Measurements from ENCODE around the gene RAB8B. TPM values are rescaled to one million over a fixed set of nuclear protein-coding genes. Genes with fewer than 3 reads are reported as not detected.
A peak's percentile ranks its signal among the peaks of the same experiment; 100 is the strongest.

RAB8B gene
- total RNA-seq, result 100 to 1,000 TPM; 115 to 150 TPM

GRCh38 chr15:63188926-63189871 lies at the start of gene RAB8B:
Gene RAB8B, plus strand, starts transcription at chr15:63189606. Its CDS starts 19 bp downstream, at chr15:63189625.
- peaks cover 4% of the 10 kb centered on the region for H3K27me3 Mint-ChIP-seq
- H3K4me1 Mint-ChIP-seq, result peaks cover 45% of the 10 kb centered on the region
- peak within 1 kb of the TSS; percentile 89 for H3K27ac Mint-ChIP-seq
- H3K36me3 Mint-ChIP-seq (ENCODE audit: low read depth), result peaks cover 24% of the 10 kb centered on the region
- POLR2A ChIA-PET, result no interaction called here
- CTCF ChIA-PET, result interaction anchor here (1.0 kb wide), 1 partner anchor 17 kb away, joined by 3 read pairs; no protein-coding TSS in a partner anchor
- peak; percentile 98 for DNase-seq
- H3K4me3 Mint-ChIP-seq, result peak within 1 kb of the TSS; percentile 96
- no peaks in the 10 kb centered on the region for H3K9me3 Mint-ChIP-seq

- Mint-ChIP-seq H3K36me3 (ENCODE audit: low read depth) (peaks cover 29% of the 10 kb centered on the region), H3K27me3 (no peaks in the 10 kb centered on the region), H3K4me1 (peaks cover 2% of the 10 kb centered on the region), H3K27ac (no peak overlapping the region), H3K4me3 (no peak overlapping the region), H3K9me3 (no peaks in the 10 kb centered on the region)
- DNase-seq, result no peak
- ChIA-PET POLR2A (no interaction called here), CTCF (no interaction called here)
Measured at GRCh38 chr15:63140936-63141335, 48.5 kb upstream of the RAB8B start.

GRCh38 chr15:63145426-63145825 lies 44.0 kb upstream of the RAB8B start:
- no peaks in the 10 kb centered on the region for H3K9me3 Mint-ChIP-seq
- H3K27ac Mint-ChIP-seq, result no peak overlapping the region
- no peak overlapping the region for H3K4me3 Mint-ChIP-seq
- ChIA-PET CTCF (no interaction called here), POLR2A (no interaction called here)
- no peak for DNase-seq
- no peaks in the 10 kb centered on the region for H3K4me1 Mint-ChIP-seq
- no peaks in the 10 kb centered on the region for H3K27me3 Mint-ChIP-seq
- H3K36me3 Mint-ChIP-seq (ENCODE audit: low read depth), result peaks cover 44% of the 10 kb centered on the region

DNA sequence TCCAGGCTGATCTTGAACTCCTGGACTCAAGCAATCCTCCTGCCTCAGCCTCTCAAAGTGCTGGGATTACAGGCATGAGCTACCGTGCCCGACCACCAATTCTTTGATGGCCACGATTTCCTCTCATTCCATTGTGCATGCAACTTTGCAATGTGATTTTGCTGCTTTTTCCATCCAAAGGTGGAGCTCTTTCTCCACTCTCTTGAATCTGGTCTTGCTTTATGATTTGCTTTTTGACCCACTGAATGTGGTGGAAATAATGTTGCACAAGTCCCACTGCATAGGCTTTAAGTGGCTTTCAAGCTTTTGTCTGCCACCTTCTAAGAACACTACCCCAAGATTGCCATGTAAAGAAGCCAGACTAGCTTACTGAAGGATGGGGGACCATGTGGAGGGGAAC lies 42.7 kb upstream of the RAB8B start:
- POLR2A ChIA-PET, result no interaction called here
- Mint-ChIP-seq H3K9me3 (peaks cover 2% of the 10 kb centered on the region), H3K4me3 (no peak overlapping the region), H3K27ac (no peak overlapping the region), H3K27me3 (no peaks in the 10 kb centered on the region), H3K4me1 (peaks cover 3% of the 10 kb centered on the region), H3K36me3 (ENCODE audit: low read depth) (peaks cover 45% of the 10 kb centered on the region)
- no peak for DNase-seq
- CTCF ChIA-PET, result interaction anchor here (1.0 to 2.7 kb wide), 4 partner anchors 9 to 28 kb away, joined by 3 to 7 read pairs (median 4); partner anchors contain the start of gene RPS27L

GRCh38 chr15:63151665-63152064 lies 37.7 kb upstream of the RAB8B start:
- Mint-ChIP-seq H3K9me3 (peaks cover 2% of the 10 kb centered on the region), H3K36me3 (ENCODE audit: low read depth) (peaks cover 51% of the 10 kb centered on the region), H3K27me3 (no peaks in the 10 kb centered on the region), H3K4me1 (peaks cover 29% of the 10 kb centered on the region), H3K4me3 (no peak overlapping the region), H3K27ac (no peak overlapping the region)
- no peak for DNase-seq
- ChIA-PET POLR2A (no interaction called here), CTCF (no interaction called here)

GRCh38 chr15:63155486-63155885 lies 33.9 kb upstream of the RAB8B start:
- Mint-ChIP-seq H3K27ac (no peak overlapping the region), H3K27me3 (no peaks in the 10 kb centered on the region), H3K4me3 (peak overlapping the region; percentile 95), H3K9me3 (peaks cover 4% of the 10 kb centered on the region), H3K4me1 (peaks cover 32% of the 10 kb centered on the region), H3K36me3 (ENCODE audit: low read depth) (peaks cover 40% of the 10 kb centered on the region)
- no peak for DNase-seq
- POLR2A ChIA-PET, result no interaction called here
- CTCF ChIA-PET, result interaction anchor here (0.7 to 2.2 kb wide), 2 partner anchors 11 to 29 kb away, joined by 3 to 6 read pairs; no protein-coding TSS in a partner anchor

GRCh38 chr15:63156086-63156710 lies 33.2 kb upstream of the RAB8B start:
- peaks cover 38% of the 10 kb centered on the region for H3K36me3 Mint-ChIP-seq (ENCODE audit: low read depth)
- peaks cover 32% of the 10 kb centered on the region for H3K4me1 Mint-ChIP-seq
- H3K4me3 Mint-ChIP-seq, result peak overlapping the region; percentile 95
- no peaks in the 10 kb centered on the region for H3K27me3 Mint-ChIP-seq
- POLR2A ChIA-PET, result interaction anchor here (1.3 kb wide), 1 partner anchor 36 kb away, joined by 7 read pairs; no protein-coding TSS in a partner anchor
- CTCF ChIA-PET, result interaction anchor here (0.7 to 2.2 kb wide), 3 partner anchors 10 to 36 kb away, joined by 3 to 6 read pairs (median 6); no protein-coding TSS in a partner anchor
- peak overlapping the region; percentile 98 for H3K27ac Mint-ChIP-seq
- DNase-seq, result no peak
- peaks cover 4% of the 10 kb centered on the region for H3K9me3 Mint-ChIP-seq

DNA sequence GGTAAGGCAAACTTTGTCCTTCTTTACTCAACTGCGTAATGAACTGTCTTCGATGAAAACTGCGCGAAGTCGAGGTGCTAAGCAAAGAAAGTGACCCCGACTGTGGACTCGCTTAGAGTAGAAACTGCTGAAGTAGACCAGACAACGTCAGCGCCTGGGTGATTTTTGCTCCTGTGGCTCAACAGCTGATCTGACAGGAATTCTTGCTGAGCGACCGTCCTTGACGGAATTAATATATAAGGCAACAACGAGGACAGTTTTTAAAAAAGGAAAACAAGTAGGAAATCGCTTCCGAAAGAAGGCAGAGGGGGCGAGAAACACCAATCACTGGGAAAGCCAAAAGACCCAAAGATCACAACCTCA lies 32.7 kb upstream of the RAB8B start:
- H3K27me3 Mint-ChIP-seq, result no peaks in the 10 kb centered on the region
- POLR2A ChIA-PET, result interaction anchor here (0.6 to 1.3 kb wide), 3 partner anchors 30 to 82 kb away, joined by 3 to 7 read pairs (median 5); no protein-coding TSS in a partner anchor

DNA sequence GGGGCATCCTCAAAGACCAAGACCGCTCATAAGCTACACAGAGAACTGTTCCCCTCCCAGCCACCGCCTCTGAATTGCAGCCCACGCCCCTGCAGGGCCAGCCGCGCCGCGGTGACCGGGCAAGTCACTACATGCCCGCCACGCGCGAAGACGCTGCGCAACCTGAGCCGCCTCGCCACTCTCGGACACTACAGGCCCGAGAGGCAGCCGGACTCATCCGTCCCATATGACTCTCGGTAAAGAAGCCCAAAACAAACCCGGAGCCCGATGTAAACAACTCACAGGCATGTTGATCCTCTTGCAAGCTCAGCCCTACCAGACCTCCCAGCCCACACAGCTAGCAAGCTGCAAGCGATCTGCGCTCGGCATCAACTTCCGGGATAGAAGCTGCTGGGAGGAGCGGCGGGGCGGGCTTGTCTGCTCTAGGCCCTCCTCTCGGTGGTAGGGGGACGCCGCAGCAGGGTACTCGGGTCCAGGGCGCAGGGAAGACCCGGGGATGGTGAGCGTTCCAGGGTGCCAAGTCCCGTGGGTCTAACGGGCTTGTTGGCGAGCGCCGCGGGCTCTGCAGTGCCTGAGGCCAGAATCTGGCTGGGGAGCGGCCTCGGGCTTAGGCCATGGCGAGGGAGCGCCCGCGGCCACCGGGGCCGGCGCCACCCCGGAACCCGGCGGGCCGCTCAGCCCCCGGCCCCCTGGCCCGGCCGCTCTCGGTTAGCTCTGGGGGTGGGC lies 32.1 kb upstream of the RAB8B start, which contains the start of gene RPS27L:
TSS of gene RPS27L (minus strand) at position 360 of the 726 bp plus-strand sequence. CDS start at position 288, 72 bp downstream.
- ChIA-PET POLR2A (interaction anchor here (0.6 to 1.3 kb wide), 3 partner anchors 29 to 82 kb away, joined by 3 to 7 read pairs (median 5); no protein-coding TSS in a partner anchor), CTCF (interaction anchor here (0.6 to 2.2 kb wide), 6 partner anchors 9 to 137 kb away, joined by 3 to 10 read pairs (median 5); no protein-coding TSS in a partner anchor)
- peak within 1 kb of the TSS; percentile 98 for H3K27ac Mint-ChIP-seq
- H3K27me3 Mint-ChIP-seq, result no peaks in the 10 kb centered on the region
- H3K4me1 Mint-ChIP-seq, result peaks cover 28% of the 10 kb centered on the region
- peak; percentile 94 for DNase-seq
- H3K36me3 Mint-ChIP-seq (ENCODE audit: low read depth), result peaks cover 31% of the 10 kb centered on the region
- H3K9me3 Mint-ChIP-seq, result peaks cover 3% of the 10 kb centered on the region
- H3K4me3 Mint-ChIP-seq, result peak within 1 kb of the TSS; percentile 95

More for the DNA sequence above, 32.7 kb upstream of the RAB8B start:
- CTCF ChIA-PET, result interaction anchor here (0.6 to 2.2 kb wide), 5 partner anchors 10 to 111 kb away, joined by 3 to 10 read pairs (median 6); no protein-coding TSS in a partner anchor
- peak; percentile 20 for DNase-seq
- Mint-ChIP-seq H3K4me3 (peak overlapping the region; percentile 95), H3K36me3 (ENCODE audit: low read depth) (peaks cover 34% of the 10 kb centered on the region), H3K4me1 (peaks cover 29% of the 10 kb centered on the region), H3K27ac (peak overlapping the region; percentile 98), H3K9me3 (peaks cover 3% of the 10 kb centered on the region)

DNA sequence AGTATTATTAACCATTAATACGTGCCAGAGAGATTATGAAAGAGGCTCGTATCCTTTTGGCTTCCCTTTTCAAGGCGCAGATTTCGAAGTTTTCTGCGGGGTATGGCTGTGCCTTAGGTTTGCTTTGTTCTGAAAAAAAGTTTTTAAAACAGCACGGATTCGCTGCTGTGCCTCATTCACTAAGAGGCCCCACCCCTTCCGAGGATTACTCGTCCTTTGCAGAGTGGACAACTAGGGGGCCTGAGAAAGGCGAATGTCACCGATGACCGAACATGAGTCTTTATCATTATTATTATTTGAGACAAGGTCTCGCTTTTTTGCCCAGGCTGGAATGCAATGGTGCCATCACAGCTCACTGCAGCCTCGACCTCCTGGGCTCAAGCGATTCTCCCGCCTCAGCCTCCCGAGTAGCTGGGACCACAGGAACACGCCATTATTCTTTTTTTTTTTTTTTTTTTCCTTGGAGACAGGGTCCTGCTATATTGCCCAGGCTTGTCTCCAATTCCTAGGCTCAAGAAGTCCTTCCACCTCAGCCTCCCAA lies 31.4 kb upstream of the RAB8B start:
- peak overlapping the region; percentile 92 for H3K27ac Mint-ChIP-seq
- H3K36me3 Mint-ChIP-seq (ENCODE audit: low read depth), result peaks cover 25% of the 10 kb centered on the region
- POLR2A ChIA-PET, result interaction anchor here (0.9 to 1.3 kb wide), 2 partner anchors 34 to 81 kb away, joined by 3 to 7 read pairs; no protein-coding TSS in a partner anchor
- peak overlapping the region; percentile 95 for H3K4me3 Mint-ChIP-seq
- H3K9me3 Mint-ChIP-seq, result peaks cover 3% of the 10 kb centered on the region
- CTCF ChIA-PET, result interaction anchor here (1.0 to 2.2 kb wide), 4 partner anchors 9 to 137 kb away, joined by 3 to 6 read pairs (median 5); no protein-coding TSS in a partner anchor
- H3K27me3 Mint-ChIP-seq, result no peaks in the 10 kb centered on the region
- H3K4me1 Mint-ChIP-seq, result peaks cover 23% of the 10 kb centered on the region
- peak; percentile 46 for DNase-seq

- DNase-seq, result no peak
- H3K4me1 Mint-ChIP-seq, result peaks cover 10% of the 10 kb centered on the region
- no peak overlapping the region for H3K27ac Mint-ChIP-seq
- ChIA-PET POLR2A (no interaction called here), CTCF (no interaction called here)
- H3K27me3 Mint-ChIP-seq, result no peaks in the 10 kb centered on the region
- H3K4me3 Mint-ChIP-seq, result no peak overlapping the region
- peaks cover 11% of the 10 kb centered on the region for H3K36me3 Mint-ChIP-seq (ENCODE audit: low read depth)
- peaks cover 3% of the 10 kb centered on the region for H3K9me3 Mint-ChIP-seq
Measured at GRCh38 chr15:63160638-63161037, 28.8 kb upstream of the RAB8B start.

DNA sequence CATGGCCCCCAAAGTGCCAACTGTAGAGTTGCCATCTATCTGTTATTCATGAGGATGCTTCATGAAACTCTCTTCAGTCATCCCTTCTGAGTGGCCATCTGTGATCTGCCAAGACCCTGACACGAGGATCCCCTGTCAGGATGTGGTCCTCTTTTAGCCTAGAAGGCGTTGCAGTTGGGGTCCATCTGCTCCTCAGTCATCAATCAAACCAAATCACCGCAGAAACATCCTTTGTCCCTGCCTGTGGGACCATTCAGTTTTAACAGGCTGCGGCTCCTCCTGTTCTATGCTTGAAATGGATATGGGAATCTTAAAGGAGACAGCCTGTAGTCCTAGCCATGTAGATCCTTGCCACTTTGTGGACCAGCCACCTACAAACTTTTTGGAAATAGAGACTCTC lies 26.2 kb upstream of the RAB8B start:
- CTCF ChIA-PET, result no interaction called here
- no peak overlapping the region for H3K27ac Mint-ChIP-seq
- no peak overlapping the region for H3K4me3 Mint-ChIP-seq
- no peaks in the 10 kb centered on the region for H3K36me3 Mint-ChIP-seq (ENCODE audit: low read depth)
- POLR2A ChIA-PET, result no interaction called here
- no peaks in the 10 kb centered on the region for H3K27me3 Mint-ChIP-seq
- peaks cover 3% of the 10 kb centered on the region for H3K4me1 Mint-ChIP-seq
- peaks cover 3% of the 10 kb centered on the region for H3K9me3 Mint-ChIP-seq
- DNase-seq, result no peak

All from activated CD4-positive, alpha-beta T cell treated with anti-CD3 and anti-CD28 coated beads, Interleukin-2, amount 10 ng/mL, durations not matched to agents 7 days and 5 days (primary cell).